ENCODE measurements around the gene TBK1. TPM values are rescaled to one million over a fixed set of nuclear protein-coding genes. Genes with fewer than 3 reads are reported as not detected.
A peak's percentile ranks its signal among the peaks of the same experiment; 100 is the strongest.

Gene TBK1
- total and polyA plus RNA-seq, 9 donors = 11.9 to 25.4 (median 19.3) TPM

DNA sequence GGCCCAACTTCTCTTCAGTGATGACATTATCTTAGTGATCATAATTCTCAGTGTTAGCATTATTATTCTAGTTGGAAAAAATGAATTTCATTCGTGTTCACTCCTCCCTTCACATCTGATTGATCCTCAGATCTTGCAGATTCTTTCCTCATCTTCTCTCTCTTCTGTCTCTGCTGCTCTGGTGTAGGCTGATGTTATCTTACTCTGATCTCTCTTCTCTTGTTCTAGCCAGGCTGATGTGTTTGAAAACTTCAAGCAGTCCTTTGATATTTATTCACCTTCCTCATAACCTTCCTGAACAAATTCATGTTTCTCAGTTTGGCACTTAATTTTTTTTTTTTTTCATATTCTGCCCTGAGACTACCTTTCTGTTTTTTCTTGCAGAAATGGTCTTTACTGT, 5.6 kb upstream of the TBK1 start:
- H3K9me3 ChIP-seq = no peaks in the 10 kb centered on the region
- TF ChIP-seq POLR2A (IDR thresholded peaks at IDR 0.05) (no peak), EP300 (IDR thresholded peaks at IDR 0.05) (no peak)
- TF ChIP-seq, protein P1, sequence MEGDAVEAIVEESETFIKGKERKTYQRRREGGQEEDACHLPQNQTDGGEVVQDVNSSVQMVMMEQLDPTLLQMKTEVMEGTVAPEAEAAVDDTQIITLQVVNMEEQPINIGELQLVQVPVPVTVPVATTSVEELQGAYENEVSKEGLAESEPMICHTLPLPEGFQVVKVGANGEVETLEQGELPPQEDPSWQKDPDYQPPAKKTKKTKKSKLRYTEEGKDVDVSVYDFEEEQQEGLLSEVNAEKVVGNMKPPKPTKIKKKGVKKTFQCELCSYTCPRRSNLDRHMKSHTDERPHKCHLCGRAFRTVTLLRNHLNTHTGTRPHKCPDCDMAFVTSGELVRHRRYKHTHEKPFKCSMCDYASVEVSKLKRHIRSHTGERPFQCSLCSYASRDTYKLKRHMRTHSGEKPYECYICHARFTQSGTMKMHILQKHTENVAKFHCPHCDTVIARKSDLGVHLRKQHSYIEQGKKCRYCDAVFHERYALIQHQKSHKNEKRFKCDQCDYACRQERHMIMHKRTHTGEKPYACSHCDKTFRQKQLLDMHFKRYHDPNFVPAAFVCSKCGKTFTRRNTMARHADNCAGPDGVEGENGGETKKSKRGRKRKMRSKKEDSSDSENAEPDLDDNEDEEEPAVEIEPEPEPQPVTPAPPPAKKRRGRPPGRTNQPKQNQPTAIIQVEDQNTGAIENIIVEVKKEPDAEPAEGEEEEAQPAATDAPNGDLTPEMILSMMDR (IDR thresholded peaks at IDR 0.05) = no peak
- H3K4me1 ChIP-seq (ENCODE audit: insufficient read depth) = no peaks in the 10 kb centered on the region
- WGBS, 3 donors = 64 to 89% (median 70%) methylated on average over 1 of the region's 1 CpG
- no peak overlapping the region for H3K4me3 ChIP-seq
- intact Hi-C loops (cut with DNase I) = no loop called here
- DNase-seq = no peak
- no peaks in the 10 kb centered on the region for H3K27me3 ChIP-seq
- H3K27ac ChIP-seq = no peak overlapping the region
- H3K36me3 ChIP-seq = no peaks in the 10 kb centered on the region

DNA sequence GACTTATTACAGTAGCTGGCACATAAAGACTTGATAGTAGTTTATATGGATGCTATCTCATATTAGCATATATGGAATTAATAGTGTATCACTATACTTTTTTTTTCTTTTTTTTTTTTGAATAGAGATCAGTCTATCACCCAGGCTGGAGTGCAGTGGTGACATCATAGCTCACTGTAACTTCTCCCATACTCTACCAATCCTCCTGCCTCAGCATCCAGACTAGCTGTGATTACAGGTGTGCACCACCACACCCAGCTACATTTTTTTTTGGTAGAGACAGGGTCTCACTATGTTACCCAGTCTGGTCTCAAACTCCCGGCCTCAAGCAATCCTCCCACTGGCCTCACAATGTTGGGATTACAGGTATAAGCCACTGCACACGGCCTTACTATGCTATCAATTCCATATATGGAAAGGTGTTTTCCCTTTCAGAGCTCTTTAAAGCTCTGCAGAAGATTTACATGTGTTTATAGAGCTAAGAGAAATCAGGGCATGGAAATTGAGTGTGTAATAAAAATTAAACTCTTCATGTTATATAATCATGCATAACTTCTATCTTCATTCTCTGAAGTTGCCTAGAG, 1.8 kb upstream of the TBK1 start:
- Histone ChIP-seq H3K27me3 (no peaks in the 10 kb centered on the region), H3K9me3 (no peaks in the 10 kb centered on the region), H3K4me1 (ENCODE audit: insufficient read depth) (peaks cover 1% of the 10 kb centered on the region), H3K4me3 (no peak overlapping the region), H3K36me3 (no peaks in the 10 kb centered on the region), H3K27ac (no peak overlapping the region)
- TF ChIP-seq, protein P1 (IDR thresholded peaks at IDR 0.05) = no peak
- TF ChIP-seq POLR2A (IDR thresholded peaks at IDR 0.05) (no peak), EP300 (IDR thresholded peaks at IDR 0.05) (no peak)
- WGBS, 3 donors = 71 to 75% (median 72%) methylated on average over 2 of the region's 2 CpGs
- DNase-seq = no peak
- intact Hi-C loops (cut with DNase I) = loop anchor here in 1 of 4 donors (10.0 kb wide), 1 partner anchor 45 kb away; the partner anchor contains the start of gene XPOT

DNA sequence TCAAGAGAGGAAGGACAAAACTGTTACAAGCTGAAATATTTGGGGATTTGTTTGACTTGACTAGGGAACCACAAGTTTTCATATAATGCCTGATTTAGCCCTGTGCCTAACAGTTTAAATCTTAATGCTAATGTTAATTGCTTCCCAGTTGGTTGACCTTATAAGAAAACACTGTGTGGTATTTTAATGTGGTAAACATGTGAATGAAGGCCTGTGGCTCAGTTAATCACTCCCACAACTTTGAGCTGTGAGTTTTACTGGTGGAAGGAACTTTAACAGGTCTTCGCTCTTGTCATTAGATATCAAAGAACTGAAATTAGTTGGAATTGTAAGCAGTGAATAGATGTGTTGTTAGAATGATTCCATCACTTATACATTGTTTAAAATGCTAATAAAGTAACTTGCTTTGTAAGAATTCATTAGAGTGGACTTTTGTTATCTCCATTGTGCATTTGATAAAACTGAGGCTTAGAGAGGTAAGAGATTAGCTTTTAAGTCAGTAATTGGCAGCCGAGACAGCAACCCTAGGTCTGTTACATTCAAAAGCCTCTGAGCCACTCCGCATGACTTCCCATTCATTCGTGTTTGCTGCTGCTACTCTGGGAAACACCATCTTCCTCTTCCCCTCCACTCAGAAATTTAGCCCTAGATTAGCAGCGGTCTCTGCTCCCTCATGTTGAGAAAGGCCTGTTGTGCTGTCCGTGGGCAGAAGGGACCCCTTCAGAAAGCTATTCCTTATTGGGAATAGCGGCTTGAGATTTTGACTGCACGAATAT, 1.0 kb upstream of the TBK1 start:
- Histone ChIP-seq H3K27me3 (no peaks in the 10 kb centered on the region), H3K4me1 (ENCODE audit: insufficient read depth) (peaks cover 1% of the 10 kb centered on the region), H3K36me3 (no peaks in the 10 kb centered on the region), H3K4me3 (peak overlapping the region; percentile 85), H3K27ac (no peak overlapping the region), H3K9me3 (no peaks in the 10 kb centered on the region)
- no peak for DNase-seq
- intact Hi-C loops (cut with DNase I) = loop anchor here in 1 of 4 donors (10.0 kb wide), 1 partner anchor 46 kb away; the partner anchor contains the start of gene XPOT
- TF ChIP-seq POLR2A (IDR thresholded peaks at IDR 0.05) (no peak), EP300 (IDR thresholded peaks at IDR 0.05) (no peak)
- TF ChIP-seq, protein P1 (IDR thresholded peaks at IDR 0.05) = no peak
- WGBS, 3 donors = 18 to 22% (median 22%) methylated on average over 8 of the region's 8 CpGs

DNA sequence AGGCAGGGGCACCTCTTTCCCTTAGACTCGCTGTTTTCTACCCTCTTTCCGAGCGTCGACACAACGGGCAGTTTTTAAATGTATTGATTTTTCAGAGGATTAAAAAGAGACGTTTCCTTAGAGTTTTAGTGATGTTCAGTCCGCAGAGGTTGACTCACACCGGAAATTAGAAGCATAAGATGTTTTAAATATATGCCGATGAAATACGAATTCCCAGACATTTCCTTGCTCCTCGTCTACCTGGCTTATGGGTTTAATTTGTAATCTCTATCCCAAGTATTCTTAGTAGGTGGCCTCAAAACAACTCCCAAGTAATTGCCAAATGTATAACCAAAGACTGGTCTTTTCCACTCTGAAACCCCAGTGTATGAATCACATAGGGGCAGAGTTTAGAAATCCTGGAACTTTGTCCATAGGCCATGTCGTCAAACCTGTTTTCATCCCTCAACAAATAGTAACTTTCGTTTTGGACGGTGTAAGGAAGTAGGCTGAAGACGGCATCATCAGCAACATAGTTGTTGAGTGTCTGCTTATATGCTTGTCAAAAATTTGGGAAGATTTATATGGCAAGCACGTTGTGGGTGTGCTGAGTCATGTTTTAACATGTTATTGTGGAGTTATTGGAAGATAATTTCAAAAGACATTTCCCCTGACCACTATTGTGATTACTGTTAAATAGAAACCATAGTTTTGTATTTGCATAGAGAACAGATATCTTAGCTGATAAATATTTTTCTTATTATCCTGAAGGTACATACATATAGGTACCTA, 824 bp downstream of the TBK1 start:
- 0% methylated on average over 16 of the region's 16 CpGs for WGBS, 3 donors
- H3K9me3 ChIP-seq = no peaks in the 10 kb centered on the region

More for the DNA sequence above, 824 bp downstream of the TBK1 start:
- peaks cover 1% of the 10 kb centered on the region for H3K4me1 ChIP-seq (ENCODE audit: insufficient read depth)
- no peaks in the 10 kb centered on the region for H3K36me3 ChIP-seq
- DNase-seq = no peak
- peak overlapping the region; percentile 85 for H3K4me3 ChIP-seq
- TF ChIP-seq EP300 (IDR thresholded peaks at IDR 0.05) (no peak), POLR2A (IDR thresholded peaks at IDR 0.05) (no peak)
- TF ChIP-seq, protein P1 (IDR thresholded peaks at IDR 0.05) = no peak
- H3K27me3 ChIP-seq = no peaks in the 10 kb centered on the region
- H3K27ac ChIP-seq = peak overlapping the region; percentile 91 to 92
- intact Hi-C loops (cut with DNase I) = loop anchor here in 1 of 4 donors (10.0 kb wide), 1 partner anchor 48 kb away; the partner anchor contains the start of gene XPOT

All from ovary (tissue), 9 donors.